Endothelial cell of umbilical vein (primary cell): Measurements from ENCODE around the gene LAMC3. TPM values are rescaled to one million over a fixed set of nuclear protein-coding genes. Genes with fewer than 3 reads are reported as not detected.

Experiments
- BruUV-seq: library from RNA; stranded (reverse); fragments of 400-500 nt; replicated peaks from 2 replicates; lab custom pipeline; 2021; lab: Mats Ljungman, UMichigan
- CTCF ChIA-PET: fragments of 300-600, 350-600 bp; sonication (Branson Sonifier 250); formaldehyde crosslinking; loops from one replicate; lab custom pipeline; 2021; ENCODE audit warnings: antibody characterized with exemption, inconsistent platforms; lab: Charles Lee
- POLR2A ChIA-PET: fragments of 300-600, 350-600 bp; sonication (Branson Sonifier 250); formaldehyde crosslinking; loops from one replicate; lab custom pipeline; 2021; ENCODE audit warnings: antibody characterized with exemption, inconsistent platforms; lab: Charles Lee
- DNase-seq: peaks from one replicate; pipeline ENCODE4 v3.0.0-alpha.2; 2011; ENCODE audit warnings: low read depth, low spot score
- FAIRE-seq: peaks from 2 replicates; lab custom pipeline; 2011; peaks lifted over from hg19 to GRCh38; lab: Jason Lieb, UNC
- H2AFZ ChIP-seq: 2 replicates; pipeline ENCODE4 v1.6.0; 2012; ENCODE audit warnings: low read depth, low read length, control low read depth, inconsistent platforms
- H3K27ac ChIP-seq: 2 replicates; pipeline ENCODE4 v1.5.1; 2011; ENCODE audit warnings: low read depth, mild to moderate bottlenecking, control low read depth, low read length, moderate library complexity; ENCODE audit not compliant: insufficient read depth
- H3K27me3 ChIP-seq, 2 experiments: 2 replicates each; pipeline versions ENCODE4 v1.6.0 to v1.6.1; 2011; ENCODE audit warnings: low read length in 2 of 2, mixed read lengths in 1 of 2; ENCODE audit not compliant: control insufficient read depth in 2 of 2, insufficient read depth in 2 of 2
- H3K36me3 ChIP-seq, 2 experiments: 2 replicates in 1 of 2; 3 replicates in 1 of 2; pipeline ENCODE4 v1.5.1; 2011; ENCODE audit warnings: low read length in 2 of 2, mild to moderate bottlenecking in 1 of 2, moderate library complexity in 1 of 2; ENCODE audit not compliant: control insufficient read depth in 2 of 2, insufficient read depth in 2 of 2; ENCODE audit errors: extremely low read depth in 1 of 2
- H3K4me1 ChIP-seq: 3 replicates; pipeline ENCODE4 v1.5.1; 2011; ENCODE audit warnings: mild to moderate bottlenecking, low read length; ENCODE audit not compliant: control insufficient read depth, insufficient read depth; ENCODE audit errors: extremely low read depth
- H3K4me2 ChIP-seq: 2 replicates; pipeline ENCODE4 v1.6.1; 2011; ENCODE audit warnings: low read length, control low read depth, mixed read lengths; ENCODE audit not compliant: insufficient read depth
- H3K4me3 ChIP-seq, 3 experiments: fragments of 200-600 bp in 1 of 3; sonication (generic), shearing (Covaris generic) in 1 of 3; replicated peaks in 1 of 3; 2 replicates each; pipeline ENCODE4 v1.5.1; 2011 to 2016; ENCODE audit warnings: control low read depth in 3 of 3, low read length in 3 of 3, mild to moderate bottlenecking in 2 of 3, inconsistent platforms in 1 of 3, low read depth in 1 of 3, moderate library complexity in 1 of 3; ENCODE audit not compliant: insufficient read depth in 1 of 3
- H3K79me2 ChIP-seq: 2 replicates; pipeline ENCODE4 v1.6.0; 2012; ENCODE audit warnings: low read length, inconsistent platforms; ENCODE audit not compliant: control insufficient read depth, insufficient read depth
- H3K9ac ChIP-seq: replicated peaks from 2 replicates; pipeline ENCODE3; 2011; ENCODE audit warnings: low read length, control low read depth; ENCODE audit not compliant: insufficient read depth; ENCODE audit errors: extremely low read depth
- H3K9me1 ChIP-seq: replicated peaks from 3 replicates; pipeline ENCODE4 v1.6.0; 2011; ENCODE audit warnings: mild to moderate bottlenecking, low read length; ENCODE audit not compliant: control insufficient read depth, insufficient read depth; ENCODE audit errors: extremely low read depth
- H3K9me3 ChIP-seq: replicated peaks from 2 replicates; pipeline ENCODE4 v1.5.1; 2012; ENCODE audit warnings: low read length, inconsistent platforms; ENCODE audit not compliant: control insufficient read depth, insufficient read depth
- H4K20me1 ChIP-seq: replicated peaks from 2 replicates; pipeline ENCODE3; 2011; ENCODE audit warnings: mild to moderate bottlenecking, low read length; ENCODE audit not compliant: control insufficient read depth, insufficient read depth; ENCODE audit errors: extremely low read depth
- EZH2 ChIP-seq: IDR thresholded peaks from 2 replicates; pipeline ENCODE4 v1.6.1; 2012; ENCODE audit warnings: borderline replicate concordance, low read depth, mild to moderate bottlenecking, moderate library complexity, low read length, inconsistent platforms; ENCODE audit not compliant: severe bottlenecking
- FOS ChIP-seq: IDR thresholded peaks from 2 replicates; pipeline ENCODE4 v1.6.1; 2011; ENCODE audit warnings: mild to moderate bottlenecking, low read length, moderate library complexity, borderline replicate concordance; ENCODE audit not compliant: insufficient read depth
- GATA2 ChIP-seq: IDR thresholded peaks from 2 replicates; pipeline ENCODE4 v1.7.0; 2011; ENCODE audit warnings: low read depth, mild to moderate bottlenecking, moderate library complexity, mixed read lengths, low read length; ENCODE audit not compliant: insufficient read length, insufficient read depth
- JUN ChIP-seq: IDR thresholded peaks from 2 replicates; pipeline ENCODE4 v1.6.1; 2011; ENCODE audit warnings: borderline replicate concordance, low read depth; ENCODE audit not compliant: insufficient read length, insufficient read depth
- MYC ChIP-seq: IDR thresholded peaks from one replicate; pipeline ENCODE4 v1.6.1; 2011; ENCODE audit warnings: mild to moderate bottlenecking, low read depth, low read length
- POLR2A ChIP-seq: IDR thresholded peaks from 2 replicates; pipeline ENCODE4 v1.6.1; 2012; ENCODE audit warnings: low read depth, mild to moderate bottlenecking, control low read depth, low read length
- POLR2AphosphoS5 ChIP-seq: IDR thresholded peaks from 2 replicates; pipeline ENCODE4 v1.6.1; 2012; ENCODE audit warnings: low read depth, mild to moderate bottlenecking, control low read depth, low read length, moderate library complexity; ENCODE audit not compliant: insufficient read depth
- dilution Hi-C: fragments of 300-500 bp; cut with MboI; formaldehyde crosslinking; loops from one replicate; pipeline ENCODE4 v1.15.0; 2019; ENCODE audit warnings: low sequenced_read_pairs; ENCODE audit not compliant: extremely low pct_ligation_motif_present
- intact Hi-C: fragments of 100-400 bp; cut with micrococcal nuclease; formaldehyde crosslinking; loops from one replicate; pipeline ENCODE4 v1.10.0; 2022
- polyA plus RNA-seq, 4 experiments: library from polyadenylated mRNA; depleted of rRNA in 3 of 4; stranded (reverse) in 3 of 4; unstranded in 1 of 4; fragments of >200 nt; gene quantifications; 2 replicates each; pipeline versions ENCODE4 v1.2.1 to v1.2.3, GENCODE V29; 2011 to 2012; ENCODE audit warnings: missing spikeins in 1 of 4
- total RNA-seq: library from RNA; stranded (reverse); gene quantifications from 2 replicates; pipeline ENCODE4 v1.2.3, GENCODE V29; 2021
- TF ChIP-seq, protein P1 (sequence below): IDR thresholded peaks from 2 replicates; pipeline ENCODE4 v1.6.1; 2011; ENCODE audit not compliant: insufficient read depth, insufficient read length
- TF ChIP-seq, protein P2 (sequence below), 2 donors: IDR thresholded peaks; 1 replicate in 1 of 2; 2 replicates in 1 of 2; pipeline ENCODE4 v1.5.1; 2011; ENCODE audit warnings: low read length in 2 of 2, mild to moderate bottlenecking in 2 of 2, moderate library complexity in 2 of 2, control low read depth in 1 of 2, inconsistent platforms in 1 of 2, low read depth in 1 of 2; ENCODE audit not compliant: insufficient read depth in 1 of 2; ENCODE audit errors: extremely low read depth in 1 of 2

The LAMC3 gene
- total and polyA plus RNA-seq, 2 donors (not counting 3 experiments of a cell fraction or from before 2014, with no cell fraction given), result 0.18 to 0.38 TPM

DNA sequence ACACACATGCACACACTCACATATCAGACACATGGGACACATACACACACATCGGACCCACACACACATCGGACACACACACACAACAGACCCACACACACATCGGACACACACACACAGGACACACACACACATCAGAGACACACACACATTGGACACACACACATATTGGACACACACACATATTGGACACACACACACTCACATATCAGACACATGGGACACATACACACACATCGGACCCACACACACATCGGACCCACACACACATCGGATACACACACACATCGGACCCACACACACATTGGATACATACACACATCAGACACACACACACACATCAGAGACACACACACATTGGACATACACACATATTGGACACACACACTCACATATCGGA lies 12.8 kb upstream of the LAMC3 start:
- FAIRE-seq (no peak), DNase-seq (no peak)
- BruUV-seq, result no TSS peak
- TF ChIP-seq POLR2A, result no peak
- TF ChIP-seq, protein P1, sequence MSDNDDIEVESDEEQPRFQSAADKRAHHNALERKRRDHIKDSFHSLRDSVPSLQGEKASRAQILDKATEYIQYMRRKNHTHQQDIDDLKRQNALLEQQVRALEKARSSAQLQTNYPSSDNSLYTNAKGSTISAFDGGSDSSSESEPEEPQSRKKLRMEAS, result no peak
- TF ChIP-seq GATA2, result no peak
- no peak for TF ChIP-seq JUN
- no peak for TF ChIP-seq FOS
- TF ChIP-seq MYC, result no peak
- TF ChIP-seq POLR2AphosphoS5, result no peak
- TF ChIP-seq, protein P2, sequence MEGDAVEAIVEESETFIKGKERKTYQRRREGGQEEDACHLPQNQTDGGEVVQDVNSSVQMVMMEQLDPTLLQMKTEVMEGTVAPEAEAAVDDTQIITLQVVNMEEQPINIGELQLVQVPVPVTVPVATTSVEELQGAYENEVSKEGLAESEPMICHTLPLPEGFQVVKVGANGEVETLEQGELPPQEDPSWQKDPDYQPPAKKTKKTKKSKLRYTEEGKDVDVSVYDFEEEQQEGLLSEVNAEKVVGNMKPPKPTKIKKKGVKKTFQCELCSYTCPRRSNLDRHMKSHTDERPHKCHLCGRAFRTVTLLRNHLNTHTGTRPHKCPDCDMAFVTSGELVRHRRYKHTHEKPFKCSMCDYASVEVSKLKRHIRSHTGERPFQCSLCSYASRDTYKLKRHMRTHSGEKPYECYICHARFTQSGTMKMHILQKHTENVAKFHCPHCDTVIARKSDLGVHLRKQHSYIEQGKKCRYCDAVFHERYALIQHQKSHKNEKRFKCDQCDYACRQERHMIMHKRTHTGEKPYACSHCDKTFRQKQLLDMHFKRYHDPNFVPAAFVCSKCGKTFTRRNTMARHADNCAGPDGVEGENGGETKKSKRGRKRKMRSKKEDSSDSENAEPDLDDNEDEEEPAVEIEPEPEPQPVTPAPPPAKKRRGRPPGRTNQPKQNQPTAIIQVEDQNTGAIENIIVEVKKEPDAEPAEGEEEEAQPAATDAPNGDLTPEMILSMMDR (IDR thresholded peaks at IDR 0.05; ENCODE audit: extremely low read depth in 1 of 2, insufficient read depth in 1 of 2, low read depth in 1 of 2, low read length in 2 of 2), result no peak
- no peak for TF ChIP-seq EZH2
- ChIA-PET CTCF (interaction anchor here (1.1 to 10.2 kb wide), 5 partner anchors 25 to 295 kb away, joined by 3 to 181 read pairs (median 5); no protein-coding TSS in a partner anchor), POLR2A (no interaction called here)
- Histone ChIP-seq H3K4me3 (no peak overlapping the region), H2AFZ (no peak overlapping the region), H3K4me1 (no peaks in the 10 kb centered on the region), H3K4me2 (no peak overlapping the region), H3K9ac (no peak overlapping the region), H3K36me3 (no peaks in the 10 kb centered on the region), H3K27me3 (peaks cover 5 to 13% of the 10 kb centered on the region in 2 experiments), H4K20me1 (no peaks in the 10 kb centered on the region), H3K27ac (no peak overlapping the region), H3K9me1 (no peaks in the 10 kb centered on the region), H3K9me3 (no peaks in the 10 kb centered on the region), H3K79me2 (no peaks in the 10 kb centered on the region)
- dilution Hi-C loops (no loop called here), intact Hi-C loops (no loop called here)
